HPDE6-E6E7 (cell line): ENCODE data around the gene GLTP.
"Not testable (repeated sequence)": the region's sequence is repeated elsewhere in the genome, so short reads cannot be mapped to it uniquely, and the experiment has no call there.

ENCODE experiments used
- DNase-seq: peaks from one replicate; pipeline ENCODE4 v3.0.0; 2011; ENCODE audit warnings: missing footprints; ENCODE audit errors: extremely low spot score

Gene GLTP

GRCh38 chr12:109902891-109903418 is 22.6 kb upstream of the GLTP start:
- no peak for DNase-seq

DNA sequence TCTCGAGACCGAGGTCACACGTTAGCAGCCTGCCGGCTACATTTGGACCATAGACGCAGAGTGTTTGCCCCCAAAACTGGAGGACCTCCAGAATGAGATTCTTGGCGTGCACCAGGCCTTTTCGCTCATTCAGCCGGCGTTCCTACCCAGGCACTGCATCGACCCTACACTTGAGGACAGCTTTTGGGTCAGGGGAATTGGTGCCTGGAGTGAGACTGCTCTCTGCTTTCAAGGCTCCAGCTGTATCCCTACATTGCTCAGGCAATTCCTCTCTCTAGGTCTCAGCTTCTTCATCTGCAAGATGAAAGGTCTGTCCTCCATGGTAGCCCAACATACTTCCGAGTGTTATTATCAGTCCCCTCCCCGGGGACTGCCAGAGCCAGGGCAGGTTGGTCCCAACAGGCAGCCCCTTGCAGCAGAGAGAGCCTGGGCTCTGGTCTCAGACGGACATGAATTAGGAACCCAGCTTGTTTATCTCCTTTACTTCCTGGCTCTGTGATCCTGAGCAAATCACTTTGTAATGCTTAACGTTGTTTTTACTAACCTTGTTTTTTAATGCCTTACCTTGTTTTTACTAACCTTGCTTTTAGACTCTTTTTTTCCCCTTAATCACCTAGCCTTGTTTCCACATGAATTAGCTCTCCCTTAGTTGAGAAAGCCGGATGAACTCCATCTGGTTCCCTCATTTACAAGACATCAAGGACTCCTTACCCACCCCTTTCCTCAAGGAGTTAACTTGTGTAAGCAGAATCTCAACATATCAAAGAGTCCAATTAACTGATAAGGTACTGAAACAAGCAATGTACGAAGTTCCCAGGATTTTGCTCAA is 20.6 kb upstream of the GLTP start:
- DNase-seq, result no peak

DNA sequence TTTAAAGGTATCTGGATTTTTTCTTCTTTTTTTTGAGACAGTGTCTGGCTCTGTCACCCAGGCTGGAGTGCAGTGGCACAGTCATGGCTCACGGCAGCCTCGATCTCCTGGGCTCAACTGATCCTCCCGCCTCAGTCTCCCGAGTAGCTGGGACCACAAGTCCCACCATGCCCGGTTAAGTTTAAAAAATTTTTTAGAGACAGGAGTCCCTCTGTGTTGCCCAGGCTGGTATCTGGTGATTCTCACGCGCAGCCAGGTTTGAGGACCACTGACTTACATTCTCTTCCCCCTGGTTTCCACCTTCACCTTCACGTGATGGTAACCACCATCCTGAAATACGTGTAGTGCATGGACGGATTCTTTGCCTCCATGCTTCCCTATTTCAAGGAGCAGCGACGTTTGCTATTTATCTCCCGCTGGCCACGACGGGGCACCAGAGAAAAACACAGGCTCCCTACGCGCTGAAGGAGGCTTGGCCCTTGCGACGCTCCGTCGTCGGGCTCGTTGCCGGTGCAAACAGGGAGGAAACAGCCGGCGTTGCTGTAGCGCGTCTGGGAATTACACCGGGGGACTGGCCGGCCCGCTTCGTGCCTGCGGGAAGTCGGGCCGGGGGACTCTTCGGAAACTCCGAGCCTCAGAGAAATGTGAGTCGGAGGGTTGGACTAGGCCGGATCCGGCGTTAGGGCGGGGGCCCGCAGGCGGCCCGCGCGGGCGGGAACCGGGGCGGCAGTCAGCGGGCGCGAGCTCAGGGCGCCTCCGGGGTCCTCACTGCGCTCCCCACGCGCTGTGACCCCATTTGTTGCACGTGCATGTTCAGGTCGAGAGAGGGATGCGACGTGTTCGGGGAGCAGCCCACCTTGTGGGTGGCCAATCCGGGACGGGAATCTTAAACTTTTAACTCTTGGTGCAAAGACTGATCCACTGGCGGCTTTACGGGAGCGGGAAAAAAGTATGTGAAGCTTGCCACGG is 19.7 kb upstream of the GLTP start, which contains the start of gene TCHP:
Gene TCHP (plus strand): TSS at position 492 of the 969 bp plus-strand sequence. CDS start 2,753 bp downstream, outside the sequence.
- peak; percentile 83 for DNase-seq

DNA sequence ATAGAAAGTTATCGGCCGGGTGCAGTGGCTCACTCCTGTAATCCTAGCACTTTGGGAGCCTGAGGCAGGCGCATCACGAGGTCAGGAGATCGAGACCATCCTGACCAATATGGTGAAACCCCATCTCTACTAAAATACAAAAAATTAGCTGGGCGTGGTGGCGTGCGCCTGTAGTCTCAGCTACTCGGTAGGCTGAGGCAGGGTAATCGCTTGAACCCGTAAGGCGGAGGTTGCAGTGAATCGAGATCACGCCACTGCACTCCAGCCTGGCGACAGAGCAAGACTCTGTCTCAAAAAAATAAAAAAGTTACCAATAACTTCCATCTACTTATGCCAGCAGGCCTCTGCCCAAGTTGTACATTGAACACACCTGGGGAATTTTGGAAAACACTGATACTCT is 19.0 kb upstream of the GLTP start:
- DNase-seq, result not testable (repeated sequence)

GRCh38 chr12:109897029-109897428 is 16.7 kb upstream of the GLTP start:
- no peak for DNase-seq

GRCh38 chr12:109896188-109896587 is 15.8 kb upstream of the GLTP start:
- no peak for DNase-seq

DNA sequence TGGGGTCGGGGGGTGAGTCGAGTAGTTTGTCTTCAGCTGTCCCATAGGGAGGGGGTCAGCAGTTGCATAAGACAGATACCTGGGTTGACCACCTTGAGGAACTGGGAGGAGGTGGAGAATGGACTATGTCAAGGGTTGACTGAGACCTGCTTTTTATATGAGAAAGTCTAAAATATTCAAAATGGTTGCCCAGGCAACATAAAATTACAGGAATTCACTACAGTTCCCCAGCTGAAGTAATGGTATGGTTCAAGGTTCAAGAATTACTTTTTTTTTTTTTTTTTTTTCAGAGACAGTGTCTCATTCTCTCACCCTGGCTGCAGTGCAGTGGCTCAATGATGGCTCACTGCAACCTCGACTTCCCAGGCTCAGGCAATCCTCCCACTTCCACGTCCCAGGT is 14.6 kb upstream of the GLTP start:
- DNase-seq, result no peak

DNA sequence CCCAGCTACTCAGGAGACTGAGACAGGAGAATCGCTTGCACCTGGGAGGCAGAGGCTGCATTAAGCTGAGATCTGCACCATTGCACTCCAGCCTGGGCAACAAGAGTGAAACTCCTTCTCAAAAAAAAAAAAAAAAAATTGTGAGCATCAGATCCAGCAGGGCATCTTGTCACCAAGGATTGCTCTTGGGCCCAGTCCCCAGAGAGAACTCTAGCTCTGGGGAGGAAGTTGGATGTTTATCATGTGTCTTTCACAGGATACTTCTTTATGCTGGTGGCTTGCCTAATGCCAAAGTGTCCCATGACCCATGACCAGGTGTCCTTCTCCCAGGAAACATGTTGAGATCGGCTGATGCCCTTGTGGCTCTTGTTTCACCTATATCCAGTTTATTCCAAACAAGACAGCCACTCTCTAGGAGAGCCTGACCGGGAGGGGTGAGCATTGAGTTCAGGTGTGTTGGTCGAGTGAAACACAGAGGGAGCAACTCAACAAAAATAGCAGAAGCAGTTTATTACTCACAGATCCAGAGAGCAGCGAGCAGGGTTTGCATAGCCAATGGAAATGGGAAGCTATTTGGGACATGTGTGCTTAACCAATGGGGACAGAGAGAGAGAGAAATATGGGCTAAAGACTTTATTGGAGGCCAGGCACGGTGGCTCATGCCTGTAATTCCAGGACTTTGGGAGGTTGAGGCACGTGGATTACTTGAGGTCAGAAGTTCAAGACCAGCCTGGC is 13.1 kb upstream of the GLTP start:
- DNase-seq, result no peak

- DNase-seq, result no peak
These were observed 12.4 kb upstream of the GLTP start for GRCh38 chr12:109892748-109893147.

- DNase-seq, result no peak
These were observed 11.9 kb upstream of the GLTP start for GRCh38 chr12:109892165-109892715.

DNA sequence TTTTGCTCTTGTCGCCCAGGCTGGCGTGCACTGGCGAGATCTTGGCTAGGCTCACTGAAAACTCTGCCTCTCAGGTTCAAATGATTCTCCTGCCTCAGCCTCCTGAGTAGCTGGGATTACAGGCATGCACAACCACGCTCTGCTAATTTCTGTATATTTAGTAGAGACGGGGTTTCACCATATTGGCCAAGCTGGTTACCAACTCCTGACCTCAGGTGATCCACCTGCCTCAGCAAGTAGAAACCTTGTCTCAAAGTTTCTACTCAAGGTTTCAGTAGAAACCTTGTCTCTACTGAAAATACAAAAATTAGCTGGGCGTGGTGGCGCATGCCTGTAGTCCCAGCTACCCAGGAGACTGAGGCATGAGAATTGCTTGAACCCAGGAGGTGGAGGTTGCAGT is 11.4 kb upstream of the GLTP start:
- DNase-seq, result not testable (repeated sequence)

DNA sequence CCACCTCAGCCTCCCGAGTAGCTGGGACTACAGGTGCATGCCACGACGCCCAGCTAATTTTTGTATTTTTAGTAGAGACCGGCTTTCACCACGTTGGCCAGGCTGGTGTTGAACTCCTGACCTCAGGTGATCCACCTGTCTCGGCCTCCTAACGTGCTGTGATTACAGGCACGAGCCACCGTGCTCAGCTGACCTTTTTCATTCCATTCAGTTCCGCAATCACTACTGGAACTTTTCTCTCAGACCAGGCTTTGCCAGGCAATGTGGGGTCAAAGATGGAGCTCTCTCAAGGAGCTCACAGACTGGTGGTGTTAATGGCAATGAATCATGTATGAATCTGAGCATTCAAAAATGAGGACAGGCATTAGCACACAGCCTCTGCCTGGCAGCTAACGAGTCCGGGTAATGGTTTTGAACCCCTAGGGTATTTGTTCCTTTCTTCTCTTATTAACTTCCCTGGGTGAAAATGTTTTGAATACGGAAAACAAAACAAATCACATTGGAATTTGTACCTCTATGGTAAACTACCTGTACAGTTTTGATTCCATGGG is 10.4 kb upstream of the GLTP start:
- no peak for DNase-seq

GRCh38 chr12:109888179-109889020 is 8.1 kb upstream of the GLTP start:
- DNase-seq, result peak; percentile 83

- DNase-seq, result no peak
These were observed 5.3 kb upstream of the GLTP start for GRCh38 chr12:109885616-109886015.

DNA sequence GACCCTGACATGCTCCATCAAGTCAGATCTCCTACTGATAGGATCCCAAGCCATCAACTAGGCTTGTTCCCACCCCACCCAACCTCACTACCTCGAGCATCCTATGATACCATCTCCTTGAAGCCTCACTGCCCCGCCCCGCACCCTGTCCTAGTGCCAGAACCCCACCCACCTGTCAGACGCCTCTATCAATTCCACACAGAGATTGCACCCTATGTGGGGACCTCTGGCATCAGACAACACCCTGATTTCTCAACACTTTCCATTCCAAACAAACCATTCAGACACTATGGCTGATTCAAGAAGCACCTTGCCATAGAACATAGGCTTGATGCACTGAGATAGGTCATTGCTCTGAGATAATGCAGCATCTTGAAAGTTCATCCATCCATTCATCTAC is 3.1 kb upstream of the GLTP start:
- no peak for DNase-seq

DNA sequence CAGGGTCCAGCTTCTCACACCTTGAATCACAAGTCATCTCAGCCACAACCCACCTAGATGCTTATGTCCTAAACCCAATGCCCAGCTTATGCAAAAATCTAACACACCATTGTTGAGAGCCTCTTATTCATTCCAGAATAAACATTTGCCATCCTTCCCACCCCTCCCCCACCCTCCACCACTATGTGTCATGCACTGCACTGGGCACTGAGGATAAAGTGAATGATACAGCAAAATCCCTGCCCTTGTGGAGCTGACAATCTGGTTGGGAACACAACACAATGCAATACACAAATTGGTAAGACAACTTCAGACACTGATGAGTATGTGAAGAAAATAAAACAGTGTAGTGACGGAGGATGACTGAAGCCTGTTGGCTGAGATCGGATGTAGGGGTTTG is 1.4 kb upstream of the GLTP start:
- DNase-seq, result no peak

- no peak for DNase-seq
These were observed 597 bp upstream of the GLTP start for GRCh38 chr12:109880938-109881337.

DNA sequence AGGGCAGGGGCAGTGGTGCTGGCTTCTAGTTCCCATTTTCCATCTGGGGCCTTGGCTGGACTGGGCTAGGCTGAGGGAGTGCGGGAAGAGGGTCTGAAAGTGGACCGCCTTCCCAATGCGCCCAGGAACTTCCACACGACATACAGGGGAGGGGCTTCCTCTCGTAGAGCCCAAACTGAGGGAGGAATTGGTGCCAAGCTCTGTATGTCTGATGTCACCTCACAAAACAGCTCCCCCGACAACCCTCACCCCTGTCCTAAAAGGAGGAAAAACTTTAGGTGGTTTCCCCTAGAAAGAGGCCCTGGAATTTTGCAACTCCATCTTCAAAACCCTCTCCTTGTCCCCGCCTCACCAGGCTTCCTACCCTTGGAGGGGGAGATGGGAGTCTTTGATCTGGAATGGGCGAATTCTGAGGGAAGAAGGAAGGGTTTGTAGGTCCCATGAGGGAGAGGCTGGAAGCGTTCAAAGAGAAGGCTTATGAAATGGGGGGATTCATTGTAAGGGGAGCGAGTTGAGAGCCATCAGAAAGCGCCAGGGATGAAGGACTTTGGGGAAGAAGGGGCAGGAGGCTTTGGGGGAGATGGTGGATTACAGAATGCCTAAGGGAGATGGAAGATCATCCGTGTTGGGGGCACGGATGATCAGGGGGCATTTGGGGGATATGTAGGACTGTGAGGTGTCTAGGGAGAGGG is 844 bp downstream of the GLTP start:
- DNase-seq, result no peak

GRCh38 chr12:109878749-109879148 is 1.6 kb downstream of the GLTP start:
- no peak for DNase-seq

GRCh38 chr12:109878247-109878625 is 2.1 kb downstream of the GLTP start:
- DNase-seq, result no peak
